ENCODE results near the gene ARL6IP4. TPM values are rescaled to one million over a fixed set of nuclear protein-coding genes. Genes with fewer than 3 reads are reported as not detected.

The ARL6IP4 gene
- total RNA-seq, 4 donors from 2014 or later = 129 to 188 (median 167) TPM

DNA sequence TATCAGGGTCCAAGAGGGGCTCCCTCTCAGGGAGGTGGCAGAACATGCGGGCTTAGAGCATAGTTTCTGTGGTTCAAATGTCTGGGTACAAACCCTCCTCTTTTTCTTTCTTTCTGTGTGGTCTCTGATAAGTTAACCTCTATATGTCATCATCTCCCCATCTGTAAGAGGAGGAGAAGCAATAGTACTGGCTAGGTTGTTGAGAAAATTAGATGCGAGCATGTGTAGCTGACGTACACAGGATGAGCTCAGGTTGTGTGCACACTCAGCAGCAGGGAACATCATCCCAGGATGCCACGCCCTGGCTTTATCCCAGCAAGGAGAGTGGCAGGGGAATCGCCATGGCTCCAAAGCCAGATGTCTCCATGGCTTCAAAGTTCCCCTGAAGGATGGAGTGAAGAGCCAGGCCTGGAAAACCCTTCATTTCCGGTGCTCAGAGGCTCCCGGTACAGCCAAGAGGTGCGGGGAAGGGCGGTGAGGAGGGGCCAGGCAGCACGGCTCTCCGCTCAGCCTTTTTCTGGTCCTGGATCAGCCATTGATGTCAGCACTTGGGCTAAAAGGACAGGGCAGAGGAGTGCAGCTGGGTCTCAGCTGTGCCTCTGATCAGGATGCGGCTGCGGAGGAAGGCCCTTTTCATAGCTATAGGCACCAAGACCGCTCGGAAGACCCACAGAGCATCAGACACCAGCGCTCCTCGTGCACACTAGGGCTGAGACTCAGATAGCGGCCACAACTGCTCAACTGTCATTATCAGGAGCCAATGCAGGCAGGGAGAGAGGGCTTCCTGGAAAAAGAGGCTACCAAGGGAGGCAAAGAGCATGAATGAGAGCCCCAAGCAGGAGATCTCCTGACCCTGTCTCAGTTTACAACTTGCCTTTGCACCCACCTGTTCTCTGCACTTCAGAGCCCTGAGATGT is 41.5 kb downstream of the ARL6IP4 start:
- no peak for TF ChIP-seq POLR2A (IDR thresholded peaks at IDR 0.05)
- TF ChIP-seq CTCF (IDR thresholded peaks at IDR 0.05) = no peak
- intact Hi-C loops (cut with DNase I; ENCODE audit: low total_unique reads) = no loop called here
- WGBS, 2 donors = 89 to 91% methylated on average over 18 of the region's 18 CpGs
- DNase-seq (ENCODE audit: low spot score in 2 of 2) = no peak
- no peak overlapping the region for H3K4me3 ChIP-seq (ENCODE audit: low read depth, poor library complexity, severe bottlenecking)

DNA sequence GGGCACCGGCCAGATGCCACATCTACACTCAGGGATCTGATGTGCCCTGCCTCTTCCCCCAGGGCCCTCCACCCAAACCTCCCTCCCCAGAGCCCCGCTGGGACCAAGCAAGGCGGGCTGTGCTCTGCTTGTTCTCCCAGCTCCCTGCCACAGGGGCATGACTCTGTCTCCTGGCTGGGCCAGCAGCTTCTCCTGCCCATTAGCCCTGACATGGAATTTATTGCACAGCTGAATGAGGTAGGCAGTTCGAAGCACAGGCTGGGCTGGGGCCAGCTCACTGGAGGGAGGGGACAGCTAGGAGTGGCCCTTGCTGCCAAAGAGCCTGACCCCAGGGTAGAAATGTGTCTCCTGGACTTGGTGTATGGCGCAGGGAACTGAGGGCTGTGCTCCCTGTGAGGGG is 42.4 kb downstream of the ARL6IP4 start:
- H3K4me3 ChIP-seq (ENCODE audit: low read depth, poor library complexity, severe bottlenecking) = no peak overlapping the region
- intact Hi-C loops (cut with DNase I; ENCODE audit: low total_unique reads) = no loop called here
- no peak for DNase-seq (ENCODE audit: low spot score in 2 of 2)
- no peak for TF ChIP-seq CTCF (IDR thresholded peaks at IDR 0.05)
- TF ChIP-seq POLR2A (IDR thresholded peaks at IDR 0.05) = no peak
- 80 to 83% methylated on average over 5 of the region's 5 CpGs for WGBS, 2 donors

- no peak for DNase-seq (ENCODE audit: low spot score in 2 of 2)
- 86 to 87% methylated on average over 9 of the region's 9 CpGs for WGBS, 2 donors
- TF ChIP-seq CTCF (IDR thresholded peaks at IDR 0.05) = no peak
- no peak for TF ChIP-seq POLR2A (IDR thresholded peaks at IDR 0.05)
- intact Hi-C loops (cut with DNase I; ENCODE audit: low total_unique reads) = no loop called here
- no peak overlapping the region for H3K4me3 ChIP-seq (ENCODE audit: low read depth, poor library complexity, severe bottlenecking)
These were observed 44.4 kb downstream of the ARL6IP4 start for GRCh38 chr12:123024819-123025391.

DNA sequence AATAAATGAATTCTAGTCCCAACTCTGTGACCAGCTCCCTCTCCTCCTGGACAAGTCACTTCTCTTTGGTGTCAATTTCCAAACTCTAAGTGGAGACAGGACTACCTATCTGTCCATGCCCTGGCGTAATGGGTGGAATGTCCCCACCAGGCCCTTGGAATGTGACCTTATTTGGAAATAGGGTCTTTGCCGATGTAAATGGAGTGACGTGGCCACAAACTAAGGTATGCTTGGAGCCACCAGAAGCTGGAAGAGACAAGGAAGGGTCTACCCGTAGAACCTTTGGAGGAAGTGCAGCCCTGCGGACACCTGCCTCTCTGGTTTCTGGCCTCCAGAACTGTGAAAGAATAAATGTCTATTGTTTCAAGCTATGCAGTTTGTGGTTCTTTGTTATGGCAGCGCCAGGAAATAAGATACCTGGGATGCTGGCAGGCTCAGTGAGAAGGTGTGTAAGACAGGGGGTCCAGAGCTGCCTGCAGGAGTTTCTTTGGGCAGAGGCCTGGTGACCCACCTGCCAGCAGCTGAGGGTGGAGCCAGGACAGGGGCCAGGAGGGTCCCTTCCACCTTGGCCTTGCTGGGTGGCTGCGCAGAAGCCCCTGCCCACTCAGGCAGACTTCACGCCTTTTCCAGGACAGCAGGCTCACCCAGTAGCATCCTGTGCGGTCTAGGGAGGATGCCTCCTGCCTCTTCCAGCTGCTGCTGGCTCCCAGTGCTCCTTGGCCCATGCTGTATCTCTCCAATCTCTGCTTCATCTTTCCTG is 45.8 kb downstream of the ARL6IP4 start:
- no peak for TF ChIP-seq CTCF (IDR thresholded peaks at IDR 0.05)
- TF ChIP-seq POLR2A (IDR thresholded peaks at IDR 0.05) = no peak
- intact Hi-C loops (cut with DNase I; ENCODE audit: low total_unique reads) = no loop called here
- DNase-seq (ENCODE audit: low spot score in 2 of 2) = no peak
- 86 to 89% methylated on average over 9 of the region's 9 CpGs for WGBS, 2 donors
- H3K4me3 ChIP-seq (ENCODE audit: low read depth, poor library complexity, severe bottlenecking) = no peak overlapping the region

DNA sequence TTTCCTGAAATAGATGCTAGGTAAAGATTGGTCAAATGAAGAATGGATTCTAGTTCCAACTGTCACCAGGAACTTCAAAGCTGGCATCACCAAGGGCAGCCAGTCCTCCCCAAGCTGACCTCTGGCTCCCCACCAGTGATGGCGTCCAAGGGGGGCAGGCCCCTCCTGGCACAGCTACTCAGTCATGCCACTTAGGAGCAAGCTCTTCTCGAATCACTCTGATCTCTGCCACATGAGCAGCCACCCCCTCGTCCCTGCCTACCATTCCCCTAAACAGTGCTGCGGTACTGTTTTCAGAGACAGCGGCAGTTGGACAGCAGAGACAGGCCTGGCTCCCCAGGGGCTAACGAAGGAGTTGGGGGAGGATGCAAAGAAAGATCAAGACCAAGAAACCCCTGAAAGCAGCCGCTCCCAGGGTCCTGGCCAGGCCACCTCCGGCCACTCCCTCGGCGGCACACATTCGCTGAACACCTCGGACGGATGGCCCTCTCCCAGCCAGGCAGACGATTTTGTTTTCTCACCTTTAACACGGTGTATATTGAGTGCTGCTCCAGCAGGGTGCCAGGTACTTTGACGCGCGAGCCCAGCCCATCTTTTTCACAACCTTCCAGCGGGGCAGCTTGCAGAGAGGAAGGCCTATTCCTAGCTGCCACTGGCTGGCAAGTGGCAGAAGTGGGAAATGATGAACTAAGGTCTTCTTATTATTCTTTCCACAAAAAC is 47.4 kb downstream of the ARL6IP4 start:
- intact Hi-C loops (cut with DNase I; ENCODE audit: low total_unique reads) = no loop called here
- DNase-seq (ENCODE audit: low spot score in 2 of 2) = no peak
- H3K4me3 ChIP-seq (ENCODE audit: low read depth, poor library complexity, severe bottlenecking) = no peak overlapping the region
- WGBS, 2 donors = 85 to 89% methylated on average over 19 of the region's 19 CpGs
- TF ChIP-seq POLR2A (IDR thresholded peaks at IDR 0.05) (no peak), CTCF (IDR thresholded peaks at IDR 0.05) (no peak)

All from lower leg skin (tissue), 4 donors.